Measurements from ENCODE around the gene SH3PXD2A.
"Not testable (repeated sequence)": the region's sequence is repeated elsewhere in the genome, so short reads cannot be mapped to it uniquely, and the experiment has no call there.

The SH3PXD2A gene

DNA sequence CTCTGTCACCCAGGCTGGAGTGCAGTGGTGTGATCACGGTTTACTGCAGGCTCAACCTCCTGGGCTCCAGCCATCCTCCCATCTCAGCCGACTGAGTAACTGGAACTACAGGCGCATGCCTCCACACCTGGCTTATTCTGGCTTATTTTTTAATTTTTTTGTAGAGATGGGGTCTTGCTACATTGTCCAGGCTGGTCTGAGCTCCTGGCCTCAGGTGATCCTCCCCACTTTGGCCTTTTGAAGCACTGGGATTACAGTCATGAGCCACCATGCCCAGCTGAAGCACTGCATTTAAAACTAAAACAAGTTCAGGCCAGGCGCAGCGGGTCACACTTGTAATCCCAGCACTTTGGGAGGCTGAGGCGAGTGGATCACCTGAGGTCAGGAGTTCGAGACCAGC is 8.0 kb downstream of the SH3PXD2A start:
- no peak for DNase-seq

- DNase-seq, result peak; percentile 22
These were observed 9.4 kb downstream of the SH3PXD2A start for GRCh38 chr10:103845972-103846371.

- DNase-seq, result not testable (repeated sequence)
These were observed 10.0 kb downstream of the SH3PXD2A start for GRCh38 chr10:103845346-103845745.

GRCh38 chr10:103843854-103844570 is 11.4 kb downstream of the SH3PXD2A start:
- DNase-seq, result no peak

- DNase-seq, result no peak
These were observed 12.3 kb downstream of the SH3PXD2A start for GRCh38 chr10:103843045-103843444.

GRCh38 chr10:103842605-103843004 is 12.8 kb downstream of the SH3PXD2A start:
- no peak for DNase-seq

- no peak for DNase-seq
These were observed 13.9 kb downstream of the SH3PXD2A start for GRCh38 chr10:103841519-103841918.

- no peak for DNase-seq
These were observed 14.7 kb downstream of the SH3PXD2A start for GRCh38 chr10:103840740-103841070.

- DNase-seq, result no peak
These were observed 15.3 kb downstream of the SH3PXD2A start for GRCh38 chr10:103839872-103840739.

DNA sequence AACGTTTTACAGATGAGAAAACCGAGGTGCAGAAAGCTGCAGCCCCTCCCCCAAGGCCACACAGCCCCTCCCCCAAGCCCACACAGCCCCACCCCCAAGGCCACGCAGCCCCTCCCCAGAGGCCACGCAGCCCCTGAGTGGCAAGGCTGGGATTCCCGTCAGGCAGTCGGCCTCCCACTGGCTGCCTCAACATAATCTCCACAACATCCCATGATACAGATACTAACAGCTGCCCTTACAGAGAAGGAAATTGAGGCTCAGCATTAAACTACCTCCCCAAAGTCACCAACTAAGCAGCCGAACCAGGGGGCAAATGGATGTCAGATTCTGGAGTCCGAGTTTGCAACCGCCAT is 15.9 kb downstream of the SH3PXD2A start:
- no peak for DNase-seq

DNA sequence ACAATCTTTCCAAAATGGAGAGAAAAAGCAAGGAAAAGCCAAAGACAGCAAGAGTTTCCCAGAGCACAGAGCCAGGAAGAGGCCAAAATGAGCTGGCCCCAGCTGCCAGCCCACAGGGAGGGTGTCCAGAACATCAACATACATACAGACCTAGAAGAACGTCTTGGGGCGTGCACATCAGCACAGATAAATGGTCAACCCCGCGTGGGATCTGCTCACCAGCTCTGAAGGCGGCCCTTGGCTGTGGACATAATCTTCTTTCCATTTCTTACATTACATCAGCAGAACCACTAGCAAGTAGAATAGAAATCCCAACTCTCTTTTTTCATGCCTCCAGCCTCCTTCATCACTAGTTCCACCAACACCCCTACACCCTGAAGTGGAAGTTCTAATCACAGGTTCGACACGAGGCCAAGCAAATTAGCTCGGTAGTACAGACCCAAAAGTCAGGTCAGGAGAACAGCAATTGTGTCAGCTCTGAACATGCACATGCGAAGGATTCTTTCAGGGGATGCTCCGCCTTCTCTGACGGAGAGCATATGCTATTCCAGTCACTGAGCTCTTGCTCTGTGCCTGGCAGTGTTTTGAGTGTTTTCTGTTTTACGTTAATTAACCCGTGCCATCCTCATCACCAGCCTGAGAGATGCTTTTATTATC is 16.4 kb downstream of the SH3PXD2A start:
- no peak for DNase-seq

DNA sequence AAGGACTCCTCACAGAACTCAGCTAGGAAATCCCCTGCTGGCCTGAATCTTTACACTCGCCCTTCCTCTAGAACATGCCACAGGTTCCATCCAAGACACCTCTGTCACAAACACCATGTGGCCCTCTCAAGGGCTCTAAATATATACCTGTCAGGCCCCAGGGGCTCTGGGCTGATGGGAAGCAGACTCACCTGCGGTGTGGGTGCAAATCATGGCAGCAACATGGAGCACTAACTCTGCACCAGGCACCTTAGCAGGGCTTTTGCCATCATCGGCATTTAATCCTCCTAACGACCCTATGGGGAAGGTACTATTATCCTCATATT is 17.3 kb downstream of the SH3PXD2A start:
- DNase-seq, result no peak

DNA sequence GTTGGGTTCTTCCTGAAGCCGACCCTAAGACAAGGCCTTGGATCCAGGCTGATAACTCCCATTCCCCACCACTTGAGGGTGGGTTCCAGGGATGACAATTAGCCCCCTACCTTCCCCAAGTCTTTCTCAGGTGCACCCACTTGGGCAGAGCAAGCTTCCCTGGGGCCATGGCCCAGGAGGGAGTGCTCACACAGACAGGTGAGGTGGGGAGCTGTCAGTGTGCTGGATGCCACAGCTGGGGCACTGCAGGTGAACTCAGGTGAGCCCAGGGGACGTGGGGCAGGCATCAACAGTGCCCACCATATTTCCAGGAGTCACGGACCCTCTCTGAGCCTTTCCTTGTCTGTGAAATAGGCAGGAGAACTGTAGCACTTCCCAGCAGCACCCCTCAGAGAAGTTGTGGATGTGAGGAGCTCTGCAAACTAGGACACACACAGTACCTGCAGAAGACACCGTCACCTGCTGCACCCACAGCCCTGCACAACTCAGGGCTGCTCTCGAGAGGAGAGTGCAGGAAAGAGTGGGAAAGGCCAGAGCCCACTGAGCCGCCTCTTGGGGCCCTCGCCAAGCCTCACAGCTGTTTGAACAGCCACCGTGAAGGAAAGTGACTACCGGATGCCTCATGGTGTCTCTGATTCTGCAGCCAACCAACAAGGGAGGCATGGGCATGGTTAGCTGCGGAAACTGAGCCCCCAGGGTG is 17.9 kb downstream of the SH3PXD2A start:
- no peak for DNase-seq

GRCh38 chr10:103836861-103837260 is 18.5 kb downstream of the SH3PXD2A start:
- no peak for DNase-seq

DNA sequence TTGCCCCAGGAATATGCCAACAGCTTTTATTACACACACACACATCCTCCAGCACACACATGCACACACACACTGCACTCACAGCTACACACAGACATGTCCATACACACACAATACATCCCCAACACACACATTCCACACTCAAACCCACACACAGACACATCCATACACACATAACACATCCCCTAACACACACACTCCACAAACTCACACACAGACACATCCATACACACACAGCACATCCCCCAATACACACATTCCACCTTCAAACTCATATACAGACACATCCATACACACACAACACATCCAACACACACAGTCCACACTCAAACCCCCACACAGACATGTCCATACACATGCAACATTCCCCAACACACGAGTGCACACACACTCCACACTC is 19.1 kb downstream of the SH3PXD2A start:
- no peak for DNase-seq

- DNase-seq, result no peak
These were observed 20.0 kb downstream of the SH3PXD2A start for GRCh38 chr10:103835096-103836050.

GRCh38 chr10:103834436-103835095 is 20.8 kb downstream of the SH3PXD2A start:
- no peak for DNase-seq

DNA sequence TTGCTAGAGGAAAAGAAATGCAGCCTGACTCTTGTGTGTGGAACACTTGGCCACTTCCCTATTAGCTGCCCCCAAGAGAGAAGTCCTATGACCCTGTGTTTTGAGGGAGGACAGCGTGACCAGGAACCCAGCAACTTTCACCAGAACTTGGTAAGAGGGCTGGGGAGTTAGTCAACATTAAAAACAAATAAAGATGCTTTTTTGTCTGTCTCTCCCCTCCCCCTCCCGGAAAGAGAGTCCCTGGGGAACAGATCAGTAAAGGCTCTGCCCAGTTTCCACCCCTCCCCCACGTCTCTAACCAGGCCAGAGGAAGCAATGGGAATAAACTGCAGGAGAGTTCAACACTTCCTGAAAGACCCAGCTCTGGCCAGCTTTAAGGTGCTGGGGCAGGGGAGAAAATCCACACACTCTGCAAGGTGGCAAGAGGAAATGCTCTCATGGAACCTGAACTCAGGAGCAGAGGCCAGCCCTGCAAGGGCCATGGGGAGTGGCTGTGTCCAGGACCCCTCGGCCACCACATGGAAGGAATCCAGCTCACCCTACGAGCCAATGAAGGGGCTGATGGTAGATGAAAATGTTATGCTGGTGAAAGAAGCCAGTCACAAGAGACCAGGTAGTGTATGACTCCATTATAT is 21.5 kb downstream of the SH3PXD2A start:
- no peak for DNase-seq

DNA sequence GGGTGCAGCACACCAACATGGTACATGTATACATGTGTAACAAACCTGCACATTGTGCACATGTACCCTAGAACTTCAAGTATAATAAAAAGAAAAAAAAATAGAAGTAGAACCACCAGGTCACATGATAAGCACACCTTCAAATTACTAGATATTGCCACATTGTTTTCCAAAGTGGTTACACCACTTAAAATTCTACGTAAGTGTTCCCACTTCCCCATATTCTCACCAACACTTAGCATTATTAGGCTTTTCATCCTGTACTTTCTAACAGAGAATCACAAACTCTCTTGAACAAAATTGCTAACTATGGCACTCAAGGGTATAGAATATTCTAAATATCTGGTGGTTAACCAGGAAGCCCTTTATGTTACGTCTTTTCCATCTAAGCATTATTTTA is 22.6 kb downstream of the SH3PXD2A start:
- no peak for DNase-seq

- DNase-seq, result no peak
These were observed 25.4 kb downstream of the SH3PXD2A start for GRCh38 chr10:103829838-103830465.

DNA sequence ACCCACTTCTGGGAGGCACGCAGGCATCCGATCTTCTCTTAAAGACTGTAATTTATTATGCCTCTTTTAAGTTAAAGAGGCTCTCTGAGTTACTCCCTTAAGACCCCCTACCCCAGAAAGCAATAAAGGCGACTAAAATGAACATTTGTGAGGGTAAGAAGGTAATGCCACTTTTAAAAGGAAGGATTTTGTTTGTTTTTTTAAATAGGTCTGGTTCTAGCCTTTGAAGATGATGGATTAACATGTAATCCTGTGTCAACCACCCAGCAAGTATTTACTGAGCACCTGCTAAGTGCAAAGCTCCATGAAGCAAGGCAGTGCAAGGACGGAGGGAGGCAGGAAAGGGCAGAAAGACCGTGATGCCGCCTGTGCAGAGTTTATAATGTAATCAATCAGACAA is 26.1 kb downstream of the SH3PXD2A start:
- DNase-seq, result no peak
